WERI-Rb-1 (cell line): Measurements from ENCODE around the gene CTF1.
A peak's percentile ranks its signal among the peaks of the same experiment; 100 is the strongest.

Experiments used
- DNase-seq: peaks from one replicate; pipeline ENCODE4 v3.0.0-alpha.2; 2020
- H3K27ac ChIP-seq: fragments of 250-450 bp; sonication (Bioruptor Pico); 2 replicates; pipeline ENCODE4 v1.5.1; 2020; ENCODE audit warnings: mild to moderate bottlenecking, moderate library complexity
- H3K27me3 ChIP-seq: fragments of 250-450 bp; sonication (Bioruptor Pico); 2 replicates; pipeline ENCODE4 v1.5.1; 2021; ENCODE audit warnings: mild to moderate bottlenecking, low read depth, moderate library complexity; ENCODE audit not compliant: insufficient read depth, severe bottlenecking
- H3K36me3 ChIP-seq: fragments of 250-450 bp; sonication (Bioruptor Pico); 2 replicates; pipeline ENCODE4 v1.5.1; 2020; ENCODE audit warnings: mild to moderate bottlenecking, moderate library complexity
- H3K4me3 ChIP-seq: 2 replicates; pipeline ENCODE4 v1.5.1; 2011; ENCODE audit warnings: low read depth, mild to moderate bottlenecking, control low read depth, low read length
- H3K9me3 ChIP-seq: fragments of 250-450 bp; sonication (Bioruptor Pico); 2 replicates; pipeline ENCODE4 v1.5.1; 2021; ENCODE audit warnings: mild to moderate bottlenecking, moderate library complexity; ENCODE audit not compliant: severe bottlenecking
- TF ChIP-seq, protein P1 (sequence below): IDR thresholded peaks from 2 replicates; pipeline ENCODE4 v1.5.1; 2011; ENCODE audit warnings: low read depth, mild to moderate bottlenecking, control low read depth, inconsistent platforms, low read length

CTF1 gene

DNA sequence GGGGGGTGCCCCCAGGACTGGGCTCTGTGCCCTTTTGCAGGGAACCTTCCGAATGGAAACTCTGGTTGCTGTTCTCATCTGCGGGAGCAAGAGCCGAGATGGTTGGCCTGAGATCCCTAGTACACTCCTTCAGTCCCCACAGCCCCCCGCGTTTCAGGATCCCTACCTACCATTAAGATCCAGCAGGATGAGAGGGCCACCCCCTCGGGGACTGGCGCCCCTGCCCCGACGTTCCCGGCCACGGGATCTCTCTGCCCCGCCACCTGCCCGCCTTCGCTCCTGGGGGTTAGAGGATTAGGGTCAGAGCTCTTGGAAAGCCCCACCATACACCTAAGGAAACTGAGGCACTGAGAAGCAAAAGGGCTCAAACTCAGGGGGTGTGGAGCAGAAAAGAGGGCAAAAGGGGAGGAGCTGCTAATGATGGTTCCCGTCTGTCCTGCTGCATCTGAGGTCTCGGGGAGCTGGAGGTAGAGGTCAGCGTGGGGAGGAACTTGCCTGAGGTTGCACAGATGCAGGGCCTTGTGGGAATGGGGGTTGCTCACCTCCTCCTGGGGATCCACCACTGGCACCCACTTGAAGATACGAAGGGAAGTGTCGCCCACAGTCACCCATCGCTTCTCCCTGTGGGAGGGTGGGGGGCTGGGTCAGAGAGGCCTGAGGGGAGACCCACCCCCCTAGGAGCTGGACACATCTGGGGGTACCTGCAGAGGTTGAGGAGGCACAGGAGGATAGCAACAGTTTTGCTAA, 3.6 kb upstream of the CTF1 start:
- Histone ChIP-seq H3K9me3 (no peaks in the 10 kb centered on the region), H3K36me3 (peaks cover 31% of the 10 kb centered on the region), H3K4me3 (peak overlapping the region; percentile 89), H3K27me3 (no peaks in the 10 kb centered on the region), H3K27ac (no peak overlapping the region)
- TF ChIP-seq, protein P1, sequence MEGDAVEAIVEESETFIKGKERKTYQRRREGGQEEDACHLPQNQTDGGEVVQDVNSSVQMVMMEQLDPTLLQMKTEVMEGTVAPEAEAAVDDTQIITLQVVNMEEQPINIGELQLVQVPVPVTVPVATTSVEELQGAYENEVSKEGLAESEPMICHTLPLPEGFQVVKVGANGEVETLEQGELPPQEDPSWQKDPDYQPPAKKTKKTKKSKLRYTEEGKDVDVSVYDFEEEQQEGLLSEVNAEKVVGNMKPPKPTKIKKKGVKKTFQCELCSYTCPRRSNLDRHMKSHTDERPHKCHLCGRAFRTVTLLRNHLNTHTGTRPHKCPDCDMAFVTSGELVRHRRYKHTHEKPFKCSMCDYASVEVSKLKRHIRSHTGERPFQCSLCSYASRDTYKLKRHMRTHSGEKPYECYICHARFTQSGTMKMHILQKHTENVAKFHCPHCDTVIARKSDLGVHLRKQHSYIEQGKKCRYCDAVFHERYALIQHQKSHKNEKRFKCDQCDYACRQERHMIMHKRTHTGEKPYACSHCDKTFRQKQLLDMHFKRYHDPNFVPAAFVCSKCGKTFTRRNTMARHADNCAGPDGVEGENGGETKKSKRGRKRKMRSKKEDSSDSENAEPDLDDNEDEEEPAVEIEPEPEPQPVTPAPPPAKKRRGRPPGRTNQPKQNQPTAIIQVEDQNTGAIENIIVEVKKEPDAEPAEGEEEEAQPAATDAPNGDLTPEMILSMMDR: no peak
- no peak for DNase-seq

DNA sequence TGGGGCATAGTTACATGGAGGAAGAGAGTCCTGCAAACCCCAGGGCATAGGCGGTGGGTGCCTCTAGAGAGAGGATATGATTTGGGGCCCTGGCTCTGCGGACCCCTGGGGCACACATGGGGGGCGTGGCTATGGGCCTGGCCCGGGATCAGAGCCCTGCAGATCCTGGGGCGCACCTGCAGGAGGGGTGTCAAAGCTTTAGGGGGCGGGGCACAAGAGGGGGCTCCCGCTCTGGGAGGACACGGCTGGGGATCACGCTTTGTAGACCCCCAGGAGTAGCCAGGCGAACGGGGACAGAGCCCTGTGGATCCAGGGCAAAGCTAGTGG, 3.0 kb upstream of the CTF1 start:
- H3K9me3 ChIP-seq: no peaks in the 10 kb centered on the region
- peak overlapping the region; percentile 62 for H3K27ac ChIP-seq
- peaks cover 28% of the 10 kb centered on the region for H3K36me3 ChIP-seq
- H3K4me3 ChIP-seq: peak overlapping the region; percentile 89
- TF ChIP-seq, protein P1: no peak
- DNase-seq: peak; percentile 21
- H3K27me3 ChIP-seq: no peaks in the 10 kb centered on the region

DNA sequence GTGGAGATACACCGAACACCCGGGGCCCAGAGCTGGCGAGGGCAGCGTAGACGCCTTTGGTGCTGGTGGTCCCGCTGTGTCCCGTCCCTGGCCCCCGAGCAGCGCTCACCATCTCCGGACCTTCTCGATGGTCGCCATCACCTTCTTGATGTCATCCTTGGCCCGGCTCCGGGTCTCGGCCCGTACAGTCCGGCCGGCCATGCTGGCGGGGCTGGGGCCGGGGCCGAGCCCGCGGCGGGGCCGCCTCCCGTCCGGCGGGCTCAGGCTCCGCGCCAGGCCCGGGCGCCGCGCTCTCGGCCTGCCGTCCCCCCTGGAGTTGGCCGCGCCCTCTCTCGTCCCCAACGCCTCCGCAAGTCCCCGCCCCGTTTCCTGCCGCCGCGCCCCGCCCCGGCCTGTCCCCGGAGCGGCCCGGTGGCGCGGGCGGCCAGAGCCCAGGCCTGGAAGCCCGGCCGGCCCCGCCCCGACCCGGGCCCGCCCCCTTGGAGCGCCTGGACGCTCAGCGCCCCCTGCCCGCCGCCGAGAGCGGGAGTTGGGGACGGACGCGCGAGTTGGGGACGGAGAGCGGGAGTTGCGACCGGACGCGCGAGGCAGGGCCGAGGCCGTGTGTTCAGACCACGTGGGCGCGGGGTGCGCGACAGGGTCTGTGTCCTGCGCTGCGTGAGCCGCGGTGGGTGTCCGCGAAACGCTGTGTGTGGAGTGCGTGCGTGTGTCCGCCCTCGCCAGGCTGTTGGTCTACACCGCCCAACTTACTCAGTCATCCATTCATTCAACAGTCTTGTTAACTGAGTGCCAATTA, 2.5 kb upstream of the CTF1 start, which contains the start of gene BCL7C:
Gene BCL7C, minus strand, starts transcription at position 334 of the 796 bp plus-strand sequence. Its CDS starts 133 bp downstream, at position 201.
- peak within 1 kb of the TSS; percentile 89 for H3K4me3 ChIP-seq
- TF ChIP-seq, protein P1: peak; percentile 52

DNA sequence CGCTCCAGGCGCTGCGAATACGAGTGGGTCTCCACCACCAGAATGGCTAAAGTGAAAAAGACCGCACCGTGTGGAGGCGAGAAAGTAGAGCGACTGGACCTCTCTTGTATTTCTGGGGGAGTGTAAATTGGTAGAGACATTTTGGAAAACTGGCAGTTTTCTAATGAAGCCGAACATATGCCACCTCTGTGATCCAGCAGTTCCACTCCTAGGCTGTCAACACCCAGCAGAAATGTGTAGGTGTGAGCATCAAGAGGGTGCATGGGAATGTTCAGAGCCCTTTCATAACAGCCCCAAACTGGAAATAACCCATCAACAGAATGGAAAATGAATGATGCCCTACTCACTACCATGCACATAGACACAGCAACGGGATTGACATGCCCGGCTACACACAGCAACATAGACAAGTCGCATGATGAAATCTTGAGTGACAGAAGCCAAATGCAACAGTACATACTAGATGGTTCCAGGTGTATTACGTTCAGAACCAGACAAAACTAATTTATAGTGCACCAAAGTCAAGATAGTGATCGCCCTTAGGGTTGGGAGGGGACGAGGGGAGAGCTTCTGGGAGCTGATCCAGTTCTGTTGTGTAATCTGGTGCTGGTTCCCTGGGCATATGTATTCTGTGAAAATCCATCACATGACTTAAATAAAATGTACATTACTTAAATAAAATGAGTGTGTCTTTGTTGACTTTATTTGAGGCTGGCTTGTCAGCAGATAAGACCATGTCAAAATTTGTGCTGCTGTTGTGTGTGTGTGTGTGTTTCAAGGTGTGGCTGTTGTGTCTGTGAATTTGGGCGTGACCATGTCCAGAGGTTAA, 1.7 kb upstream of the CTF1 start:
- Histone ChIP-seq H3K36me3 (peaks cover 16% of the 10 kb centered on the region), H3K27ac (peak overlapping the region; percentile 25), H3K4me3 (peak overlapping the region; percentile 18), H3K9me3 (no peaks in the 10 kb centered on the region), H3K27me3 (no peaks in the 10 kb centered on the region)
- TF ChIP-seq, protein P1: no peak
- DNase-seq: no peak

More for the DNA sequence above, 2.5 kb upstream of the CTF1 start, which contains the start of gene BCL7C:
- peak; percentile 94 for DNase-seq
- Histone ChIP-seq H3K27ac (peak within 1 kb of the TSS; percentile 62), H3K36me3 (peaks cover 22% of the 10 kb centered on the region), H3K9me3 (no peaks in the 10 kb centered on the region), H3K27me3 (no peaks in the 10 kb centered on the region)

DNA sequence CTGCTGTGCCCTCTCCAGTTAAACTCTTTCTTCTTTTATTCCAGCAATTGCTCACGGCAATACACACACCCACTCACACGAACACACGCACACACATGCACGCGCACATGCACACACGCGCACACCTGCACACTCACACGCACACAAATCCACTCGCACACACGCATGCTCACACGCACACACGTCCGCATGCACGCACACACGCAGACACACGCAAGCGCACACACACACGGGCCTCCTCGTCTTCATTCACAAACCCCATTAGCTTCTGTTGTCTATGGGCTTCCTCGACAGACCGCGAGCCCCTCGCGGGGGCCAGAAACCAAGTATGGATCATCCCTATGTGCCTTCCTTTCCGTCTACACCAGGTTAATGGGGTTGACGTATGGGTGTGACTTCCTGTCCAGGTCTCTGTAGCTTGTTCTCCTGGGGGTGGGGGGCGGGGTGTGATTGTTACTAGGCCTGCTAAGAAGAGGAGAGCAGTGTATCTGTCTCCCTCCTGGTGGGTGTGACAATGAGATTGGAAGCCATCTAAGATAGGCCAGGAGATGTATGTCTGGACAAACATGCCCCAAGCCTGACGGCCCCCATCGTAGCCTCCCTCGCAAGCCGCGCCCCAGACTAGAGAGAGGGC, 670 bp upstream of the CTF1 start:
- H3K36me3 ChIP-seq: peaks cover 8% of the 10 kb centered on the region
- H3K9me3 ChIP-seq: no peaks in the 10 kb centered on the region
- TF ChIP-seq, protein P1: no peak
- no peak overlapping the region for H3K4me3 ChIP-seq
- no peak overlapping the region for H3K27ac ChIP-seq
- no peaks in the 10 kb centered on the region for H3K27me3 ChIP-seq
- DNase-seq: no peak
